ENCODE results near the gene ZNF708. TPM values are rescaled to one million over a fixed set of nuclear protein-coding genes. Genes with fewer than 3 reads are reported as not detected.
"Not testable (repeated sequence)": the region's sequence is repeated elsewhere in the genome, so short reads cannot be mapped to it uniquely, and the experiment has no call there.

Gene ZNF708
- total and polyA plus RNA-seq, 8 donors = 5.1 to 11.7 (median 7.1) TPM

- no peaks in the 10 kb centered on the region for H3K4me1 ChIP-seq
- ATAC-seq (no peak), FAIRE-seq (no peak), DNase-seq (peak in 1 of 6 donors; percentile 59)
- no peaks in the 10 kb centered on the region for H3K36me3 ChIP-seq
- TF ChIP-seq CTCF (IDR thresholded peaks at IDR 0.05) = no peak
- 91 to 96% methylated on average over 36 of the region's 36 CpGs for WGBS, 2 donors
- intact Hi-C loops (cut with DNase I) = no loop called here
- no peak overlapping the region for H3K27ac ChIP-seq
- H3K27me3 ChIP-seq = no peaks in the 10 kb centered on the region
- no peak overlapping the region for H3K4me3 ChIP-seq
- no peaks in the 10 kb centered on the region for H3K9me3 ChIP-seq
Observed at GRCh38 chr19:21260164-21260847, 68.9 kb downstream of the ZNF708 start.

- H3K27ac ChIP-seq; H3K4me3 ChIP-seq; intact Hi-C loops (cut with DNase I); FAIRE-seq; H3K9me3 ChIP-seq; H3K27me3 ChIP-seq; ATAC-seq; H3K36me3 ChIP-seq; H3K4me1 ChIP-seq: not testable (repeated sequence)
- 84 to 89% methylated on average over 26 to 27 of the region's 27 CpGs for WGBS, 2 donors
- DNase-seq = peak in 1 of 6 donors; percentile 50
Observed at GRCh38 chr19:21259421-21260124, 69.6 kb downstream of the ZNF708 start.

- no peak for TF ChIP-seq CTCF (IDR thresholded peaks at IDR 0.05)
- Histone ChIP-seq H3K4me3 (no peak overlapping the region), H3K9me3 (no peaks in the 10 kb centered on the region), H3K36me3 (no peaks in the 10 kb centered on the region), H3K27me3 (no peaks in the 10 kb centered on the region), H3K27ac (no peak overlapping the region), H3K4me1 (no peaks in the 10 kb centered on the region)
- DNase-seq = no peak
- 26 to 59% methylated on average over 1 of the region's 1 CpG for WGBS, 2 donors
- peak in 2 of 4 donors; percentile 53 to 79 for ATAC-seq
- intact Hi-C loops (cut with DNase I) = no loop called here
- no peak for FAIRE-seq
Observed at GRCh38 chr19:21256722-21257121, 72.5 kb downstream of the ZNF708 start.

Other genes starting within 250 kb of the ZNF708 start
- 1 to 10 TPM; 2.7 to 6.3 (median 3.3) TPM for gene ZNF714, start 247.2 kb downstream of the ZNF708 start, total RNA-seq
- 1 to 10 TPM; 1.2 to 1.6 TPM for gene ZNF714, start 247.2 kb downstream of the ZNF708 start, polyA plus RNA-seq
- gene ZNF431, start 187.4 kb downstream of the ZNF708 start, total RNA-seq = 10 to 100 TPM in 1 of 6 donors, 1 to 10 TPM in 5; 3.6 to 11.3 (median 7.2) TPM
- 10 to 100 TPM; 10.4 to 16.1 TPM for gene ZNF431, start 187.4 kb downstream of the ZNF708 start, polyA plus RNA-seq
- 1 to 10 TPM; 1.4 to 5.0 (median 2.5) TPM for gene ZNF738, start 29.6 kb upstream of the ZNF708 start, total RNA-seq
- 1 to 10 TPM; 2.4 to 3.6 TPM for gene ZNF738, start 29.6 kb upstream of the ZNF708 start, polyA plus RNA-seq
- gene ZNF493, start 67.7 kb upstream of the ZNF708 start, total RNA-seq = 10 to 100 TPM in 5 of 6 donors, 1 to 10 TPM in 1; 9.6 to 24.1 (median 14.7) TPM
- gene ZNF493, start 67.7 kb upstream of the ZNF708 start, polyA plus RNA-seq = 10 to 100 TPM in 1 of 2 donors, 1 to 10 TPM in 1; 9.7 to 10.2 TPM
- 10 to 100 TPM in 3 of 6 donors, 1 to 10 TPM in 3; 7.3 to 12.6 (median 10.2) TPM for gene ZNF429, start 176.2 kb upstream of the ZNF708 start, total RNA-seq
- gene ZNF429, start 176.2 kb upstream of the ZNF708 start, polyA plus RNA-seq = 10 to 100 TPM in 1 of 2 donors, 1 to 10 TPM in 1; 6.8 to 10.0 TPM

Data from pancreas (tissue), 10 donors.